Parathyroid adenoma (tissue), 2 donors: ENCODE results near the gene MEN1.

Experiments
- H2AFZ ChIP-seq: fragments of 300-600 bp; sonication (generic); one replicate; pipeline ENCODE4 v1.7.0; 2017; ENCODE audit warnings: antibody characterized with exemption, mild to moderate bottlenecking
- H3K27ac ChIP-seq: fragments of 300-600 bp; sonication (generic); one replicate; pipeline ENCODE4 v1.7.0; 2017
- H3K27me3 ChIP-seq: fragments of 300-600 bp; sonication (generic); one replicate; pipeline ENCODE4 v1.7.0; 2017; ENCODE audit warnings: low read length; ENCODE audit not compliant: control insufficient read depth, insufficient read depth
- H3K36me3 ChIP-seq: fragments of 300-600 bp; sonication (generic); one replicate; pipeline ENCODE4 v1.7.0; 2017; ENCODE audit warnings: low read length; ENCODE audit not compliant: control insufficient read depth, insufficient read depth
- H3K4me1 ChIP-seq: fragments of 300-600 bp; sonication (generic); one replicate; pipeline ENCODE4 v1.7.0; 2017; ENCODE audit warnings: control low read depth
- H3K4me2 ChIP-seq: fragments of 300-600 bp; sonication (generic); one replicate; pipeline ENCODE4 v1.7.0; 2017; ENCODE audit warnings: low read length
- H3K4me3 ChIP-seq: fragments of 300-600 bp; sonication (generic); one replicate; pipeline ENCODE4 v1.7.0; 2017; ENCODE audit warnings: low read depth, low read length
- H3K79me2 ChIP-seq: fragments of 300-600 bp; sonication (generic); one replicate; pipeline ENCODE4 v1.7.0; 2017; ENCODE audit warnings: control low read depth
- H3K9ac ChIP-seq: fragments of 300-600 bp; sonication (generic); one replicate; pipeline ENCODE4 v1.7.0; 2017; ENCODE audit warnings: mild to moderate bottlenecking
- H3K9me3 ChIP-seq: fragments of 300-600 bp; sonication (generic); one replicate; pipeline ENCODE4 v1.7.0; 2017; ENCODE audit warnings: low read length; ENCODE audit not compliant: control insufficient read depth
- CTCF ChIP-seq: fragments of 300-600 bp; sonication (generic); IDR thresholded peaks from one replicate; pipeline ENCODE4 v1.7.0; 2017; ENCODE audit warnings: antibody characterized with exemption, mild to moderate bottlenecking
- donor health status: primary hyperparathyroidism.

Gene MEN1

GRCh38 chr11:64763526-64764039, 46.8 kb downstream of the MEN1 start:
- H3K9me3 ChIP-seq = no peaks in the 10 kb centered on the region
- peak overlapping the region; percentile 66 for H3K27ac ChIP-seq
- H2AFZ ChIP-seq = no peak overlapping the region
- no peak overlapping the region for H3K4me2 ChIP-seq
- no peaks in the 10 kb centered on the region for H3K36me3 ChIP-seq
- H3K4me1 ChIP-seq = peaks cover 15% of the 10 kb centered on the region
- peaks cover 8% of the 10 kb centered on the region for H3K79me2 ChIP-seq
- no peak overlapping the region for H3K9ac ChIP-seq
- no peak overlapping the region for H3K4me3 ChIP-seq
- no peaks in the 10 kb centered on the region for H3K27me3 ChIP-seq
- no peak for TF ChIP-seq CTCF

- Histone ChIP-seq H3K9me3 (no peaks in the 10 kb centered on the region), H3K9ac (no peak overlapping the region), H3K4me3 (no peak overlapping the region), H3K27ac (peak overlapping the region; percentile 66), H3K4me1 (peaks cover 15% of the 10 kb centered on the region), H3K27me3 (no peaks in the 10 kb centered on the region), H3K36me3 (no peaks in the 10 kb centered on the region), H3K79me2 (peaks cover 6% of the 10 kb centered on the region), H2AFZ (no peak overlapping the region), H3K4me2 (peak overlapping the region; percentile 22)
- TF ChIP-seq CTCF = no peak
Observed at GRCh38 chr11:64762674-64763525, 47.5 kb downstream of the MEN1 start.

- no peaks in the 10 kb centered on the region for H3K27me3 ChIP-seq
- H2AFZ ChIP-seq = no peak overlapping the region
- H3K4me2 ChIP-seq = no peak overlapping the region
- H3K4me1 ChIP-seq = peaks cover 15% of the 10 kb centered on the region
- no peaks in the 10 kb centered on the region for H3K9me3 ChIP-seq
- peak overlapping the region; percentile 66 for H3K27ac ChIP-seq
- no peak overlapping the region for H3K9ac ChIP-seq
- no peak for TF ChIP-seq CTCF
- H3K79me2 ChIP-seq = peaks cover 1% of the 10 kb centered on the region
- no peak overlapping the region for H3K4me3 ChIP-seq
- no peaks in the 10 kb centered on the region for H3K36me3 ChIP-seq
Observed at GRCh38 chr11:64762277-64762673, 48.1 kb downstream of the MEN1 start.

GRCh38 chr11:64760759-64761420, 49.5 kb downstream of the MEN1 start:
- H3K27me3 ChIP-seq = no peaks in the 10 kb centered on the region
- H3K27ac ChIP-seq = no peak overlapping the region
- no peak overlapping the region for H3K4me2 ChIP-seq
- no peaks in the 10 kb centered on the region for H3K79me2 ChIP-seq
- no peak overlapping the region for H3K4me3 ChIP-seq
- H3K9ac ChIP-seq = no peak overlapping the region
- no peaks in the 10 kb centered on the region for H3K36me3 ChIP-seq
- no peaks in the 10 kb centered on the region for H3K9me3 ChIP-seq
- H2AFZ ChIP-seq = no peak overlapping the region
- peaks cover 15% of the 10 kb centered on the region for H3K4me1 ChIP-seq
- TF ChIP-seq CTCF = no peak
